Activated CD4-positive, alpha-beta T cell treated with anti-CD3 and anti-CD28 coated beads, Interleukin-2, amount 50 U/mL, for 24 hours (primary cell): ENCODE data around the gene ATG4B.

Source experiments
- DNase-seq, 2 donors: peaks; one replicate each; pipeline ENCODE4 v3.0.0-alpha.2; 2020; ENCODE audit warnings: low read depth in 1 of 2, low spot score in 1 of 2

The ATG4B gene

DNA sequence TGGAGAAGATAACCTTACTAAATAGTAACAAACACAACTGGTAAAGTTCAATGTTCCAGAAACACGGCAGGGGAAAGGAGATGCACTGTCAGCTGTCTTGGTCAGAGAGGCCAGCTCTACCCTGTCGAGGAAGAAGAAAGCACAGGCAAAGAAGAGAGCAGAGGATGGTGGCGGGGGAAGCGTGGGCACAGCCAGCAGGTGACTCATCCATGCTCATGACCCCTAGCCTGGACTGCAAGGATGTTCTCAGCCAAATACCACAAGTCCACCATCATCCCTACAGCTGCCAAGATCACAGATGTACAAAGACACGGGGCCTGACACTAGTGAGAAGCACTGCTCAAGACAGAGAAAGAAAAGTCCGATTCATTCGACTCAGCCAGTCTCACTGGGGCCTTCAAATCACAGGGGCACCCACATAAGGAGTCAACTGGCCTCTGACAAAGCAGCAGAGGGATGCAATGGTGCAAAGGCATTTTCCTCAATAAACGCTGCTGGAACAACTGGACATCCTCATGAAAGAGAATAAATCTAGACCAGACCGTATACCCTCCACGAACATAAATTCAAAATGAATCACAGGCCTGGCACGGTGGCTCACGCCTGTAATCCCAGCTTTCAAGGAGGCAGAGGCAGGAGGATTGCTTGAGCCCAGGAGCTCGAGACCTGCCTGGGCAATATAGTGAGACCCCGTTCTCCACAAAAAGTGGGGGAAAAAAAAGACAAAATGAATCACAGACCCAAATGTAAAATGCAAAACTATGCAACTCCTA, 43.5 kb downstream of the ATG4B start:
- no peak for DNase-seq

- no peak for DNase-seq
Observed at GRCh38 chr2:241686324-241686649, 48.8 kb downstream of the ATG4B start.

GRCh38 chr2:241686650-241687425, 49.3 kb downstream of the ATG4B start, which contains the start of gene DTYMK:
Gene DTYMK, minus strand, starts transcription at chr2:241686815. Its CDS starts 32 bp downstream, at chr2:241686783.
- peak; percentile 85 to 91 for DNase-seq

DNA sequence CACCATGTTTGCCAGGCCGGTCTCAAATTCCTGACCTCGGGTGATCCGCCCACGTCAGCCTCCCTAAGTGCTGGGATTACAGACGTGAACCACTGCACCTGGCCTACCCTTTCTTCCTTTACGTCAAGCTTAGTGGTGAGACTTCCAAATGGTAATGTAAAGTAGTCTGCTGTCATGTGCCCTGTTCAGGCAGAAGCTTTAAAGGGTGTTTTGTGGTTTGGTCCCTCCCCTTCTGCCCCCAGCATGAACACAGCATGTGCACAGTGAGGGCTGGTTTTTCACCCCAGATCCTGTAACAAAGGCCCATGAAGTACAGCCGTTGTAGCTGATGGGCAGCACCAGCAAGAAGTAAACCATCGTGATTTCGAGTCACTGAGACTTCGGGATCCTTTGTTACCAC, 51.8 kb downstream of the ATG4B start:
- DNase-seq = no peak

DNA sequence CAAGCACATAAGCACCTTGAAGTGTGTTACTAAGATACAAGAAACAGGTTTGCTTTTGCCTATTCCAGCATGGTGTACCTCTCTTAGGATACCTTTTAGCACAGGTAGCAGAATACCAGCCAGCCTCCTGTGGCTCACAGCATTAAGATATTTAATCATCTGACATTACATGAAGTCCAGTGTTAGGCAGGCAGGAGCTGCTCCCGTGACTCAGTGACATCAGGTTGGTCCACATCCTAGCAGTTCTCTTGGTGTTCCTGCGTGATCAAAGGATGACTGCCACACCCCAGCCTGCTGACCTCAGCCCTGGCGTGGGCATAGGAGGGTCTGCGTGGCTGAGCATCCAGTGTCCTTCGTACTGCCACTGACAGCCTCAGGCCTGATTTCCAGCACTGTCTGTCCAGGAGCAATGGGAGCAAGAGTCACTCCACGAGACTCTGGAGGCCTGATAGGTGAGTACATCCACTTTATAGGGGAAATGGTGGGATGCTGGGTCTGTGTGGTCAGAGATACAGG, 52.8 kb downstream of the ATG4B start:
- no peak for DNase-seq

DNA sequence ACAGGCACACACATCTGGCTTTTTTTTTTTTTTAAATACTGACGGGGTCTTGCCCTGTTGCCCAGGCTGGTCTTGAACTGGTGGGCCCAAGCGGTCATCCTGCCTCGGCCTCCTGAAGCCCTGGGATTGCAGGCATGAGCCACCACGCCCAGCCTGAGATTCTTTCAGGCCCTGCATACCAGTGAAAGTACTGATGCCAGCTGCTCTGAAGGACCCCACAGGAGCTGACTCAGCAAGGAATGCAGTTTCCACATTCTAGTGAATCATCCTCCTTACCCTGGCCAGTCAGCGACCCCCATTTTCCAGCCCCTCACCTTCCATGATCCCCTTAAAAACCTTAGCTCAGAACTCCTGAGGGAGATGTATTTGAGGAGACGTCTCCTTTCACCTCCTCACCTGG, 55.0 kb downstream of the ATG4B start:
- no peak for DNase-seq

GRCh38 chr2:241695651-241696050, 58.2 kb downstream of the ATG4B start:
- no peak for DNase-seq

DNA sequence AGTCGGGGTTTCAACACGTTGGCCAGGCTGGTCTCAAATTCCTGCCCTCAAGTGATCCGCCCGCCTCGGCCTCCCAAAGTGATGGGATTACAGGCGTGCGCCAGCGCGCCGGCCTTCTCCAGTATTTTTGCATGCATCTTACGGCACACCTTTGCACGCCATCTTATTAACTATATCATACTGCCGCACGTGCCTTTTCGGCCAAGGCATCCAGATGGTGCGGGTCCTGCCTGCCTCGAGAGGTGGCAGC, 63.6 kb downstream of the ATG4B start:
- DNase-seq = no peak

GRCh38 chr2:241701399-241702154, 64.1 kb downstream of the ATG4B start, which contains the start of gene ING5:
Gene ING5, plus strand, starts transcription at chr2:241702039. Its CDS starts 27 bp downstream, at chr2:241702066.
- peak; percentile 96 to 97 for DNase-seq

DNA sequence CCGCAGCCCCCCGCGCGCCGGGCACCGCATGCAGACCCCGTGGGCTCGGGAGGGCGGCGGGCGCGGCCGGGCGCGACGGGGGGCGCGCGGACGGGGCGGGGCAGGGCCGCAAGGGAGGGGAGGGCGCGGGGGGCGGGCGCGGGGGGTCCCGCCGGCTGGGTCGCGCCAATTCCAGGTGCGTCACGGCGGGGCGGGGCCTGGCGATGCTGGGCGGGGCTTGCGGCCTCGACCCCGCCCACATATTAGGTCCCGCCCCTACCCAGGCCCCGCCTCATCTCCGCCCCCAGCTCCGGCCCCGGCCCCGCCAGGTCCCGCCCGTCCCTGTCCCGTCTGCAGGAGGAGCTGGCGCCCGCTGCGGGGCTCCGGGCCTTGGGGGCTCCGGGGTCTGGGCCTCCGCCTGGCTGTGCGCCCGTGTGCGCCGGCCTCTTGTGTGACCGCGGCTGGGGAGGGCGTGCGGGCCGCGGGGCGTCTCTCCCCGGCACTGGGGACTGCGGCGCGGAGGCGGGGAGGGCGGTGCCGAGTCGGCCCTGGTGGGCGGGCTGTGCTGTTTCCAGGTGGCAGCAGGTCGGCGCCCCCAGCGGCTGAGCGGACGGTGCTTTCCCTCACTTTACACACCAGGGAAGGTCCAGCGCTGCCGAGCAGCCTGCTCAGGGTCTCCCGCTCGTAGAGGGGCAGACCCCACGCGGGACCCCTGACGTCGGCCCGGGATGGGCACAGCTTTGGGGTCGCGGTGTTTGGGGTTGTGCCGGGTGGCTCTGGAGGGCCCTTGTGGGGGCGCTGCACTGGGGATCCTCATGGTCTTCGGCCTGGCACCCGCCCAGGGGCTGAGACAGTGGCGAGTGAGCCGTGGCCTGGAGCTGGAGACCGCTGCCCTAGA, 64.9 kb downstream of the ATG4B start:
- peak; percentile 82 to 83 for DNase-seq

DNA sequence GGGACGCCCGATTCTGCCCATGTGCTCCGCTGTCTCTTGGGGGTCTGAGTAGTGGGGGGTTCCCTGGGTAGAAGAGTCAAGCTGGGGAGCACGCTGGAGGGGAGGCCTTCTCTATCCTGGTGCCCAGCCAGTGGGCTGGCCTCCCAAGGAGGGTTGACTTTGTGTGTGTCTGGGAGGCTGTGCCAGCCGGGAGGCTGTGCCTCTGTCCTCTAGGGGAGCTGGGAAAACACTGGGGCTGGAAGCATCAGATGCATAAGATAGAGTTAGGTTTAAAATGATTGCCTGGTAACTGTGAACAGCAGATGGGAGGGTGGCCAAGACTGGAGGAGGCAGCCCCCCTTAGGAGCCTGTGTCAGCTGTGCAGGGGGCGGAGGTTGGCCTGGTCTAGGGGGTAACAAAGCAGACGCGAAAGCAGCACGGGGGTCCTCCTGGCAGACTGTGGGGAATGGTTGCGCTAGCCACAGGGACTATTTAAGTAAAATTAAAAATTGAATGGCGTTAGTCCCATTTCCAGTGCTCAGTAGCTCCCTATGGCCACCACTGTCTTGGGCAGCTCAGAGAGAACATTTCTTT, 65.6 kb downstream of the ATG4B start:
- no peak for DNase-seq

- no peak for DNase-seq
Observed at GRCh38 chr2:241706537-241706936, 69.0 kb downstream of the ATG4B start.

GRCh38 chr2:241708879-241709278, 71.4 kb downstream of the ATG4B start:
- DNase-seq = no peak

- no peak for DNase-seq
Observed at GRCh38 chr2:241719093-241719492, 81.6 kb downstream of the ATG4B start.

- DNase-seq = no peak
Observed at GRCh38 chr2:241720099-241720498, 82.6 kb downstream of the ATG4B start.

DNA sequence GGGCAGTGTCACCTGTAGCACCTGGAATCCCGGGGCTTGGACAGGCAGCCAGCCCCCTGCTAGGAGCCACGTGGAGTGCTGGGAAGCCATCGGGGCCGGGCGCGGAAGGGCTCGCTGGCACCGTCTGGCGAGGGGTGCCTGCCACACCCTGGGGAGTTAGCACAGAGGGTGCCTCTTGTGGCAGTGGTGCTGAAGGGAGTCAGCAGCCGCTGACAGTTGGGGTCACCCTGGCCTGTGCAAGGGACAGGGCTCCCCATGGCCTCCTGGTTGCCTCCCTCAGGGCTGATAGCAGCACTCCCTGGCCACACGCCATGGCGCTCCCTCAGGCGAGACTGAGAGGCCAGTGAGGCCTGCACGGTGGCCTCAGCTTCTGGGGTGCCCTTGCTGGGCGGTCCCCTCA, 83.1 kb downstream of the ATG4B start:
- DNase-seq = no peak

DNA sequence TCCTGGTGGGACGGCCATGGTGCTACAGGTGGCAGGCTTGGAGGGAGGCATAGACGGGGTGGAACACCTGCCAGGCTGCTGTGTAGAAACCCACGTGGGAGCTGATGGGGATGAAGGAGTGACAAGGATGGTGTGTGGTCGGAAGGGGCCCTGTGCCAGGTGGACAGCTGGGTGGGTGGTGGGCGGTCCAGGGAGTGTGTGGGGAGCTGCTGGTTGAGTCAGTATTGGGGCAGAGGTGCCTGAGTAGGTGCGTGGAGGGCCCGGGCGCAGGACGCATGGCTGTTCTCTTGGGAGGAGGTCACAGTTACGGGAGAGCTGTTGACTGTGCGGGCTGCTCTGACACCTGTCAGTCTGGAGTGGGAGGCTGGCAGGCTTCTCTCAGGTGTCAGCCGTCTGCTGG, 84.4 kb downstream of the ATG4B start:
- no peak for DNase-seq

DNA sequence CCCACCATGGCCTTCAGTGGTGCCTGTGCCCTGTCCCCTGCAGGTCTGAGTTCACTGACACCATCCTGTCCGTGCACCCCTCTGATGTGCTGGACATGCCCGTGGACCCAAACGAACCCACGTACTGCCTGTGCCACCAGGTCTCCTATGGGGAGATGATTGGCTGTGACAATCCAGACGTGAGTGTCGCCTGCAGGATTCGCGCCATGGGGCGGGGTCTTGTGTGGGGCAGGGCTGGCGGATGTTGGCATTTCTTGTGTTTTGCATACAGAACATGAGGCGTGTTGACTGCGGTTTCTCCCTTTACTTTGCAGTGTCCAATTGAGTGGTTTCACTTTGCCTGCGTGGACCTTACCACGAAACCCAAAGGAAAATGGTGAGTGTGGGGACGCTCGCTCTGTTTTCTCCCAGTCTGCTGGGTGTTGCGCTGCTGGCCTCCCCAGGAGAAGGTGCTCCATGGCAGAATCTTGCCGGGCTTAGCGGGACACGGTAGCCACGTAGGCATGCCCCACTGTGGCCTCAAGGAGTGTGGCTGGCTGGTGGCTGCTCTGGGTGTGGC, 85.5 kb downstream of the ATG4B start:
- no peak for DNase-seq
